Esophagus squamous epithelium (tissue), 4 donors: ENCODE data around the gene TSPAN1.

Experiments used
- CTCF ChIP-seq, 6 experiments: fragments of 450-650 bp in 4 of 6; fragments of 200-600 bp in 2 of 6; sonication (generic) in 2 of 6; IDR thresholded peaks; one replicate each; pipeline ENCODE4 v1.5.1; 2016 to 2019; ENCODE audit warnings: antibody characterized with exemption in 6 of 6, mild to moderate bottlenecking in 4 of 6, moderate library complexity in 4 of 6
- POLR2A ChIP-seq, 4 donors: fragments of 450-650 bp; IDR thresholded peaks; one replicate each; pipeline ENCODE4 v1.6.1; 2017; ENCODE audit warnings: antibody characterized with exemption in 4 of 4, mild to moderate bottlenecking in 4 of 4, moderate library complexity in 3 of 4

- TF ChIP-seq CTCF (IDR thresholded peaks at IDR 0.05): no peak
- no peak for TF ChIP-seq POLR2A (IDR thresholded peaks at IDR 0.05)
Observed at GRCh38 chr1:46206399-46206798, 31.5 kb downstream of the TSPAN1 start.
